ENCODE results near the gene MCC.

MCC gene

DNA sequence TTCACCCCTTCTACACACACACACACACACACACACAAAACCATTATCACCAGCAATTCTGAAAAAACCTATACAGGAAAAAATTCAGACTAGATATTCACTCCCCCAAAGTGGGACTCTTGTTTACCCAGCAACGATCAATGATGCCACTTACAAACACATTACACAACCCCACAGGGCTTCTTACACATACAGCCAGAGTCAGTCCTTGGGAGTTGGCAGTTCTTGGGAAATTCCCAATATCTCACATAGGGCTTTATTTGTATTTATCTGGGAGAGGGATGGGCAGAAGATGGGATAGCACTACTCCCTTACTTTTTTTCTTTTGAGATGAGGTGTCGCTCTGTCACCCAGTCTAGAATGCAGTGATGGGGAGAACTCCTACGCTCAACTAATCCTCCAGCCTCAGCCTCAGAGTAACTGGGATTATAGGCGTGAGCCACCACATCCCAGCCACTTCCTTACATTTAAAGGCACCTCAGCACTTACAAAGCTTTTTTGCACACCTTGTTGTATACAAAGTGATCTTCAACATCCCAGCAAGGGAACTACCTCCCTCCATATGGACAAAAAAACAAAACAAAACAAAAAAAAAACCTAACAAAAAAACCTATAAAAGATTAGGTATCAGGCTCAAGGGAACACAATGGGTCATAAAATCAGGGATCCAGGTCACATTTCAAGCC, 221.9 kb downstream of the MCC start:
- no peaks in the 10 kb centered on the region for H3F3A ChIP-seq (ENCODE audit: insufficient read depth)
- H2AFZ ChIP-seq (ENCODE audit: low read depth, low read length, severe bottlenecking), result no peak overlapping the region
- no peaks in the 10 kb centered on the region for H3K36me3 ChIP-seq (ENCODE audit: low read length)
- no peak overlapping the region for H3K9ac ChIP-seq (ENCODE audit: low read length)
- no peak overlapping the region for H3K27ac ChIP-seq (ENCODE audit: low read depth, low read length)
- H3K4me2 ChIP-seq (ENCODE audit: low read depth, low read length, poor library complexity, severe bottlenecking), result no peak overlapping the region
- no peak for TF ChIP-seq EZH2phosphoT487 (conservative IDR thresholded peaks at IDR 0.05; ENCODE audit: low read length)
- TF ChIP-seq, protein P1, sequence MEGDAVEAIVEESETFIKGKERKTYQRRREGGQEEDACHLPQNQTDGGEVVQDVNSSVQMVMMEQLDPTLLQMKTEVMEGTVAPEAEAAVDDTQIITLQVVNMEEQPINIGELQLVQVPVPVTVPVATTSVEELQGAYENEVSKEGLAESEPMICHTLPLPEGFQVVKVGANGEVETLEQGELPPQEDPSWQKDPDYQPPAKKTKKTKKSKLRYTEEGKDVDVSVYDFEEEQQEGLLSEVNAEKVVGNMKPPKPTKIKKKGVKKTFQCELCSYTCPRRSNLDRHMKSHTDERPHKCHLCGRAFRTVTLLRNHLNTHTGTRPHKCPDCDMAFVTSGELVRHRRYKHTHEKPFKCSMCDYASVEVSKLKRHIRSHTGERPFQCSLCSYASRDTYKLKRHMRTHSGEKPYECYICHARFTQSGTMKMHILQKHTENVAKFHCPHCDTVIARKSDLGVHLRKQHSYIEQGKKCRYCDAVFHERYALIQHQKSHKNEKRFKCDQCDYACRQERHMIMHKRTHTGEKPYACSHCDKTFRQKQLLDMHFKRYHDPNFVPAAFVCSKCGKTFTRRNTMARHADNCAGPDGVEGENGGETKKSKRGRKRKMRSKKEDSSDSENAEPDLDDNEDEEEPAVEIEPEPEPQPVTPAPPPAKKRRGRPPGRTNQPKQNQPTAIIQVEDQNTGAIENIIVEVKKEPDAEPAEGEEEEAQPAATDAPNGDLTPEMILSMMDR (IDR thresholded peaks at IDR 0.05; ENCODE audit: insufficient read depth, low read length, poor library complexity, severe bottlenecking), result no peak
- H3K4me3 ChIP-seq (ENCODE audit: insufficient read depth, low read length, poor library complexity, severe bottlenecking), result no peak overlapping the region
- no peaks in the 10 kb centered on the region for H3K27me3 ChIP-seq (ENCODE audit: low read length)
- no peaks in the 10 kb centered on the region for H3K9me3 ChIP-seq (ENCODE audit: insufficient read depth, low read length)
- H3K79me2 ChIP-seq (ENCODE audit: insufficient read depth, low read length), result no peaks in the 10 kb centered on the region
- no peaks in the 10 kb centered on the region for H4K20me1 ChIP-seq (ENCODE audit: low read depth, low read length)
- H3K9me2 ChIP-seq (replicated peaks; ENCODE audit: insufficient read depth, low read length), result no peaks in the 10 kb centered on the region

DNA sequence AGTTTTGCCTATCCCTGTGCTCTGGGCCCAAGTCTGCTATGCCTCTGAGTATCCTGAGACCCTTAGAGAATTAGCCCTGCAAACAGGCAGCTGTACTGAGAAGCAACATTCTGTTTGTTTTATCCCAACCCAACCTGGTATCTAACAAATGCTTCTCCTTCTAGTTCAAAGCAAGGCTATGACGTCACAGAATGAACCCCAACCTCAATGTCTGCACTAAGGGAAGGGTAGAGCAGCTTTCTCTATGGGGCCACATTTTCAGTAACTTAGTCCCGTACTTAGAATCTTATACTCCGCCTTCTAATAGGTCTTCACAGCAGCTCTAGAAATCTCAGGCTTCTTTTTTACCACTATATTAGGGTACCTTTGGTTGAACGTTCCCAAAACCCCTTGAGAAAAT, 223.1 kb downstream of the MCC start:
- no peak overlapping the region for H3K27ac ChIP-seq (ENCODE audit: low read depth, low read length)
- H3K27me3 ChIP-seq (ENCODE audit: low read length), result no peaks in the 10 kb centered on the region
- no peak overlapping the region for H3K4me3 ChIP-seq (ENCODE audit: insufficient read depth, low read length, poor library complexity, severe bottlenecking)
- no peak overlapping the region for H3K4me2 ChIP-seq (ENCODE audit: low read depth, low read length, poor library complexity, severe bottlenecking)
- TF ChIP-seq EZH2phosphoT487 (conservative IDR thresholded peaks at IDR 0.05; ENCODE audit: low read length), result no peak
- TF ChIP-seq, protein P1 (IDR thresholded peaks at IDR 0.05; ENCODE audit: insufficient read depth, low read length, poor library complexity, severe bottlenecking), result no peak
- no peaks in the 10 kb centered on the region for H3K9me2 ChIP-seq (replicated peaks; ENCODE audit: insufficient read depth, low read length)
- H3K9ac ChIP-seq (ENCODE audit: low read length), result no peak overlapping the region
- H2AFZ ChIP-seq (ENCODE audit: low read depth, low read length, severe bottlenecking), result no peak overlapping the region
- no peaks in the 10 kb centered on the region for H4K20me1 ChIP-seq (ENCODE audit: low read depth, low read length)
- no peaks in the 10 kb centered on the region for H3K79me2 ChIP-seq (ENCODE audit: insufficient read depth, low read length)
- no peaks in the 10 kb centered on the region for H3K9me3 ChIP-seq (ENCODE audit: insufficient read depth, low read length)
- no peaks in the 10 kb centered on the region for H3F3A ChIP-seq (ENCODE audit: insufficient read depth)
- no peaks in the 10 kb centered on the region for H3K36me3 ChIP-seq (ENCODE audit: low read length)

DNA sequence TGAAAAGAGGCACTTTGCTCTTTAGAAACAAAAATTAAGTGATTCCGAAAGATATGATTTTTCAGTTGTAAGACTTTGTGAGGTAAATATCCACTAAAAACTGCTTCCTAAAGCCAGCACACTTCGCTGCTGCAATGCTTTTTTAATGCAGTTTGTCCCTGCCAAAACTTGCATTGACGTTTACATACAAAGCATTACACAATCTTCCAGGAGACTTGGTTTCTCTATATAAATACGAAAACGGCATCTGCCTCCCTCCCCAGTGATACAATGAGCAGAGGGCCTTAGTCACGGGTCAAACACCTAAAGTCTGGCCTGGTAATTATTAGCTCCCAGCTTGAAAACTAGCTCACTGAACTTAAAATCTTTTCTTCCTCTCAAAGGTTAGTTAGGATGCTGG, 224.2 kb downstream of the MCC start:
- H3K9me3 ChIP-seq (ENCODE audit: insufficient read depth, low read length), result no peaks in the 10 kb centered on the region
- TF ChIP-seq, protein P1 (IDR thresholded peaks at IDR 0.05; ENCODE audit: insufficient read depth, low read length, poor library complexity, severe bottlenecking), result no peak
- no peak for TF ChIP-seq EZH2phosphoT487 (conservative IDR thresholded peaks at IDR 0.05; ENCODE audit: low read length)
- H3K27ac ChIP-seq (ENCODE audit: low read depth, low read length), result no peak overlapping the region
- H2AFZ ChIP-seq (ENCODE audit: low read depth, low read length, severe bottlenecking), result no peak overlapping the region
- no peaks in the 10 kb centered on the region for H3K79me2 ChIP-seq (ENCODE audit: insufficient read depth, low read length)
- no peaks in the 10 kb centered on the region for H4K20me1 ChIP-seq (ENCODE audit: low read depth, low read length)
- no peaks in the 10 kb centered on the region for H3F3A ChIP-seq (ENCODE audit: insufficient read depth)
- no peaks in the 10 kb centered on the region for H3K27me3 ChIP-seq (ENCODE audit: low read length)
- H3K4me2 ChIP-seq (ENCODE audit: low read depth, low read length, poor library complexity, severe bottlenecking), result no peak overlapping the region
- H3K9ac ChIP-seq (ENCODE audit: low read length), result no peak overlapping the region
- H3K36me3 ChIP-seq (ENCODE audit: low read length), result no peaks in the 10 kb centered on the region
- H3K9me2 ChIP-seq (replicated peaks; ENCODE audit: insufficient read depth, low read length), result no peaks in the 10 kb centered on the region
- H3K4me3 ChIP-seq (ENCODE audit: insufficient read depth, low read length, poor library complexity, severe bottlenecking), result no peak overlapping the region
